Measurements from ENCODE around the gene DIS3L2.

DIS3L2 gene

GRCh38 chr2:232207174-232207573 is 245.7 kb downstream of the DIS3L2 start:
- Histone ChIP-seq H3K4ac (ENCODE audit: low read depth, low read length) (no peak overlapping the region), H2BK5ac (ENCODE audit: low read length) (no peak overlapping the region), H2BK15ac (replicated peaks; ENCODE audit: low read depth) (no peak overlapping the region), H3K23ac (ENCODE audit: low read length) (no peak overlapping the region), H2BK120ac (ENCODE audit: low read depth, low read length) (no peak overlapping the region), H3K27me3 (ENCODE audit: insufficient read depth, low read length, poor library complexity) (no peaks in the 10 kb centered on the region), H3K18ac (ENCODE audit: low read length) (no peak overlapping the region), H3K27ac (ENCODE audit: low read depth, low read length) (no peak overlapping the region), H4K5ac (ENCODE audit: low read length) (no peak overlapping the region), H3K79me2 (ENCODE audit: control insufficient read depth, insufficient read depth, low read length) (no peaks in the 10 kb centered on the region), H4K8ac (ENCODE audit: low read depth, low read length) (no peak overlapping the region), H3K36me3 (ENCODE audit: control insufficient read depth, insufficient read depth, low read length) (no peaks in the 10 kb centered on the region), H2AK5ac (ENCODE audit: low read length) (no peak overlapping the region), H3K56ac (ENCODE audit: low read length) (no peak overlapping the region), H3K4me3 (ENCODE audit: low read length) (no peak overlapping the region), H3K79me1 (ENCODE audit: low read length) (no peaks in the 10 kb centered on the region), H3K9ac (ENCODE audit: low read length) (no peak overlapping the region), H3K4me1 (ENCODE audit: control insufficient read depth, low read depth, low read length) (no peaks in the 10 kb centered on the region), H3K4me2 (ENCODE audit: low read length) (no peak overlapping the region)
- no peak for DNase-seq
- WGBS (ENCODE audit: extremely low coverage, insufficient coverage, low lambda C conversion rate) = no CpG with 5 or more reads among the region's 2 CpGs

DNA sequence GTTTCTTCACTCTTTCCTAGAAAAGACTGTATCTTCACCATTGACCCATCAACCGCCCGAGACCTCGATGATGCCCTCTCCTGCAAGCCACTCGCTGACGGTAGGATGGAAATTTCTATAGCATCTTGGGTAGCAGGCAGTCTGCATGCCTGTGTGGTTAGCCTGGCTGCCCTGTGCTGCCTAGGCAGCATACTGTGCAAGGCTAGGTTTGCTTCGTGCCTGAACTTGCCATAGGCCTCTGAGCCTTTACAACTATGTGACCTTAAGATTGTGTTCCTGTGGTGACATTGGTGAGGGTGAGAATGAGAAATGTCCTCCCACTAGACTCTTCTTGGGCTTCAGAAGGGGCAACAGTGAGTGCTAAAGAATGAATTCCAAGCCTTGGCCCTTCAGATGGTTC is 248.8 kb downstream of the DIS3L2 start:
- Histone ChIP-seq H3K27ac (ENCODE audit: low read depth, low read length) (no peak overlapping the region), H3K4me3 (ENCODE audit: low read length) (no peak overlapping the region), H3K79me2 (ENCODE audit: control insufficient read depth, insufficient read depth, low read length) (no peaks in the 10 kb centered on the region), H2AK5ac (ENCODE audit: low read length) (no peak overlapping the region), H3K4ac (ENCODE audit: low read depth, low read length) (no peak overlapping the region), H3K9ac (ENCODE audit: low read length) (no peak overlapping the region), H2BK5ac (ENCODE audit: low read length) (no peak overlapping the region), H3K4me1 (ENCODE audit: control insufficient read depth, low read depth, low read length) (no peaks in the 10 kb centered on the region), H3K79me1 (ENCODE audit: low read length) (no peaks in the 10 kb centered on the region), H3K27me3 (ENCODE audit: insufficient read depth, low read length, poor library complexity) (no peaks in the 10 kb centered on the region), H2BK15ac (replicated peaks; ENCODE audit: low read depth) (no peak overlapping the region), H4K8ac (ENCODE audit: low read depth, low read length) (no peak overlapping the region), H3K36me3 (ENCODE audit: control insufficient read depth, insufficient read depth, low read length) (no peaks in the 10 kb centered on the region), H3K4me2 (ENCODE audit: low read length) (no peak overlapping the region), H3K18ac (ENCODE audit: low read length) (no peak overlapping the region), H2BK120ac (ENCODE audit: low read depth, low read length) (no peak overlapping the region), H3K23ac (ENCODE audit: low read length) (no peak overlapping the region), H3K56ac (ENCODE audit: low read length) (no peak overlapping the region), H4K5ac (ENCODE audit: low read length) (no peak overlapping the region)
- no peak for DNase-seq
- no CpG with 5 or more reads among the region's 6 CpGs for WGBS (ENCODE audit: extremely low coverage, insufficient coverage, low lambda C conversion rate)

GRCh38 chr2:232211743-232212686 is 250.5 kb downstream of the DIS3L2 start:
- no peaks in the 10 kb centered on the region for H3K36me3 ChIP-seq (ENCODE audit: control insufficient read depth, insufficient read depth, low read length)
- no peaks in the 10 kb centered on the region for H3K79me2 ChIP-seq (ENCODE audit: control insufficient read depth, insufficient read depth, low read length)
- H3K27me3 ChIP-seq (ENCODE audit: insufficient read depth, low read length, poor library complexity) = no peaks in the 10 kb centered on the region
- H3K23ac ChIP-seq (ENCODE audit: low read length) = no peak overlapping the region
- no peak overlapping the region for H3K4me3 ChIP-seq (ENCODE audit: low read length)
- no peak overlapping the region for H3K56ac ChIP-seq (ENCODE audit: low read length)
- no peak overlapping the region for H3K9ac ChIP-seq (ENCODE audit: low read length)
- WGBS (ENCODE audit: extremely low coverage, insufficient coverage, low lambda C conversion rate) = no CpG with 5 or more reads among the region's 8 CpGs
- no peak overlapping the region for H2BK15ac ChIP-seq (replicated peaks; ENCODE audit: low read depth)
- H3K27ac ChIP-seq (ENCODE audit: low read depth, low read length) = no peak overlapping the region
- H3K79me1 ChIP-seq (ENCODE audit: low read length) = no peaks in the 10 kb centered on the region
- H2BK120ac ChIP-seq (ENCODE audit: low read depth, low read length) = no peak overlapping the region
- no peaks in the 10 kb centered on the region for H3K4me1 ChIP-seq (ENCODE audit: control insufficient read depth, low read depth, low read length)
- no peak overlapping the region for H3K18ac ChIP-seq (ENCODE audit: low read length)
- H4K5ac ChIP-seq (ENCODE audit: low read length) = no peak overlapping the region
- no peak overlapping the region for H2BK5ac ChIP-seq (ENCODE audit: low read length)
- H3K4ac ChIP-seq (ENCODE audit: low read depth, low read length) = no peak overlapping the region
- H3K4me2 ChIP-seq (ENCODE audit: low read length) = no peak overlapping the region
- H4K8ac ChIP-seq (ENCODE audit: low read depth, low read length) = no peak overlapping the region
- DNase-seq = no peak
- no peak overlapping the region for H2AK5ac ChIP-seq (ENCODE audit: low read length)

- H3K27ac ChIP-seq (ENCODE audit: low read depth, low read length) = no peak overlapping the region
- H3K56ac ChIP-seq (ENCODE audit: low read length) = no peak overlapping the region
- no peak overlapping the region for H4K5ac ChIP-seq (ENCODE audit: low read length)
- H2BK120ac ChIP-seq (ENCODE audit: low read depth, low read length) = no peak overlapping the region
- no peak overlapping the region for H3K18ac ChIP-seq (ENCODE audit: low read length)
- no peaks in the 10 kb centered on the region for H3K4me1 ChIP-seq (ENCODE audit: control insufficient read depth, low read depth, low read length)
- no peak overlapping the region for H3K4me3 ChIP-seq (ENCODE audit: low read length)
- H3K4me2 ChIP-seq (ENCODE audit: low read length) = no peak overlapping the region
- no peak overlapping the region for H3K4ac ChIP-seq (ENCODE audit: low read depth, low read length)
- no peak overlapping the region for H2BK15ac ChIP-seq (replicated peaks; ENCODE audit: low read depth)
- no CpG with 5 or more reads among the region's 2 CpGs for WGBS (ENCODE audit: extremely low coverage, insufficient coverage, low lambda C conversion rate)
- no peak overlapping the region for H2BK5ac ChIP-seq (ENCODE audit: low read length)
- H4K8ac ChIP-seq (ENCODE audit: low read depth, low read length) = no peak overlapping the region
- H3K79me2 ChIP-seq (ENCODE audit: control insufficient read depth, insufficient read depth, low read length) = no peaks in the 10 kb centered on the region
- H3K9ac ChIP-seq (ENCODE audit: low read length) = no peak overlapping the region
- H3K23ac ChIP-seq (ENCODE audit: low read length) = no peak overlapping the region
- no peaks in the 10 kb centered on the region for H3K36me3 ChIP-seq (ENCODE audit: control insufficient read depth, insufficient read depth, low read length)
- H3K27me3 ChIP-seq (ENCODE audit: insufficient read depth, low read length, poor library complexity) = no peaks in the 10 kb centered on the region
- DNase-seq = no peak
- no peaks in the 10 kb centered on the region for H3K79me1 ChIP-seq (ENCODE audit: low read length)
- H2AK5ac ChIP-seq (ENCODE audit: low read length) = no peak overlapping the region
These were observed 251.7 kb downstream of the DIS3L2 start for GRCh38 chr2:232213176-232213575.

- WGBS (ENCODE audit: extremely low coverage, insufficient coverage, low lambda C conversion rate) = no CpG with 5 or more reads among the region's 5 CpGs
These were observed 252.5 kb downstream of the DIS3L2 start for GRCh38 chr2:232214053-232214452.

More at GRCh38 chr2:232214053-232214452, 252.5 kb downstream of the DIS3L2 start:
- no peaks in the 10 kb centered on the region for H3K79me1 ChIP-seq (ENCODE audit: low read length)
- DNase-seq = no peak
- no peaks in the 10 kb centered on the region for H3K36me3 ChIP-seq (ENCODE audit: control insufficient read depth, insufficient read depth, low read length)
- no peak overlapping the region for H4K8ac ChIP-seq (ENCODE audit: low read depth, low read length)
- no peak overlapping the region for H2BK5ac ChIP-seq (ENCODE audit: low read length)
- no peaks in the 10 kb centered on the region for H3K4me1 ChIP-seq (ENCODE audit: control insufficient read depth, low read depth, low read length)
- H2BK120ac ChIP-seq (ENCODE audit: low read depth, low read length) = no peak overlapping the region
- H3K23ac ChIP-seq (ENCODE audit: low read length) = no peak overlapping the region
- no peak overlapping the region for H3K56ac ChIP-seq (ENCODE audit: low read length)
- no peak overlapping the region for H4K5ac ChIP-seq (ENCODE audit: low read length)
- H2AK5ac ChIP-seq (ENCODE audit: low read length) = no peak overlapping the region
- no peaks in the 10 kb centered on the region for H3K27me3 ChIP-seq (ENCODE audit: insufficient read depth, low read length, poor library complexity)
- H2BK15ac ChIP-seq (replicated peaks; ENCODE audit: low read depth) = no peak overlapping the region
- H3K4me3 ChIP-seq (ENCODE audit: low read length) = no peak overlapping the region
- no peak overlapping the region for H3K4me2 ChIP-seq (ENCODE audit: low read length)
- H3K4ac ChIP-seq (ENCODE audit: low read depth, low read length) = no peak overlapping the region
- no peaks in the 10 kb centered on the region for H3K79me2 ChIP-seq (ENCODE audit: control insufficient read depth, insufficient read depth, low read length)
- no peak overlapping the region for H3K9ac ChIP-seq (ENCODE audit: low read length)
- H3K27ac ChIP-seq (ENCODE audit: low read depth, low read length) = no peak overlapping the region
- H3K18ac ChIP-seq (ENCODE audit: low read length) = no peak overlapping the region
